KBM-7 (cell line): Measurements from ENCODE around the gene ZNF414.

ENCODE experiments used
- DNase-seq: peaks from one replicate; pipeline ENCODE4 v3.0.0-alpha.2; 2015
- in situ Hi-C: fragments of 300-500 bp; cut with MboI; formaldehyde crosslinking; loops from 2 replicates; pipeline ENCODE4 v1.14.3; 2020; ENCODE audit warnings: low sequenced_read_pairs, low pct_unique_long_range_greater_than_20kb, mixed read lengths

ZNF414 gene

GRCh38 chr19:8475005-8475404, 39.0 kb downstream of the ZNF414 start:
- DNase-seq: no peak
- in situ Hi-C loops: no loop called here

- no peak for DNase-seq
- in situ Hi-C loops: no loop called here
Observed at GRCh38 chr19:8473648-8474476, 40.1 kb downstream of the ZNF414 start.

GRCh38 chr19:8469613-8470368, 44.2 kb downstream of the ZNF414 start:
- DNase-seq: no peak
- in situ Hi-C loops: no loop called here

GRCh38 chr19:8468761-8469373, 45.1 kb downstream of the ZNF414 start:
- in situ Hi-C loops: no loop called here
- DNase-seq: no peak

GRCh38 chr19:8468124-8468523, 45.8 kb downstream of the ZNF414 start:
- DNase-seq: no peak
- in situ Hi-C loops: no loop called here

- no peak for DNase-seq
- in situ Hi-C loops: no loop called here
Observed at GRCh38 chr19:8466018-8466417, 47.9 kb downstream of the ZNF414 start.

- no peak for DNase-seq
Observed at GRCh38 chr19:8463365-8463764, 50.6 kb downstream of the ZNF414 start.

GRCh38 chr19:8462571-8462970, 51.4 kb downstream of the ZNF414 start:
- DNase-seq: no peak
- in situ Hi-C loops: no loop called here

More at GRCh38 chr19:8463365-8463764, 50.6 kb downstream of the ZNF414 start:
- in situ Hi-C loops: no loop called here

- in situ Hi-C loops: no loop called here
- DNase-seq: no peak
Observed at GRCh38 chr19:8461891-8462290, 52.1 kb downstream of the ZNF414 start.

GRCh38 chr19:8461376-8461775, 52.6 kb downstream of the ZNF414 start:
- in situ Hi-C loops: no loop called here
- DNase-seq: no peak

- in situ Hi-C loops: no loop called here
Observed at GRCh38 chr19:8460516-8461298, 53.3 kb downstream of the ZNF414 start.

More at GRCh38 chr19:8460516-8461298, 53.3 kb downstream of the ZNF414 start:
- no peak for DNase-seq
